ACC112 (cell line): ENCODE measurements around the gene EXTL1.
A peak's percentile ranks its signal among the peaks of the same experiment; 100 is the strongest.

Experiments
- H2AFZ ChIP-seq: fragments of 200-600 bp; sonication (generic); one replicate; pipeline ENCODE4 v1.6.0; 2017; ENCODE audit warnings: antibody characterized with exemption, low read length; ENCODE audit not compliant: unreplicated experiment
- H3K27ac ChIP-seq: fragments of 200-600 bp; sonication (generic); 2 replicates; pipeline ENCODE4 v1.5.1; 2014; ENCODE audit warnings: low read depth, mild to moderate bottlenecking, antibody characterized with exemption, low read length, moderate library complexity
- H3K27me3 ChIP-seq: fragments of 200-600 bp; sonication (generic); 2 replicates; pipeline ENCODE4 v1.6.1; 2014; ENCODE audit warnings: mild to moderate bottlenecking, antibody characterized with exemption, low read length, moderate library complexity, mixed read lengths; ENCODE audit not compliant: insufficient read depth
- H3K36me3 ChIP-seq: fragments of 200-600 bp; sonication (generic); 2 replicates; pipeline ENCODE4 v1.6.1; 2016; ENCODE audit warnings: mild to moderate bottlenecking, antibody characterized with exemption, low read length, moderate library complexity, mixed read lengths; ENCODE audit not compliant: insufficient read depth
- H3K4me1 ChIP-seq: fragments of 200-600 bp; sonication (generic); one replicate; pipeline ENCODE4 v1.6.1; 2016; ENCODE audit warnings: low read length, mixed read lengths; ENCODE audit not compliant: insufficient read depth, unreplicated experiment, control insufficient read depth
- H3K4me3 ChIP-seq: fragments of 200-600 bp; sonication (generic); 2 replicates; pipeline ENCODE4 v1.5.1; 2014; ENCODE audit warnings: mild to moderate bottlenecking, low read depth, low read length
- H3K79me2 ChIP-seq: fragments of 200-600 bp; sonication (generic); one replicate; pipeline ENCODE4 v1.6.0; 2016; ENCODE audit warnings: low read length; ENCODE audit not compliant: control insufficient read depth, unreplicated experiment, insufficient read depth

EXTL1 gene

GRCh38 chr1:26034504-26035202 lies 13.1 kb downstream of the EXTL1 start:
- Histone ChIP-seq H3K27me3 (no peaks in the 10 kb centered on the region), H2AFZ (peak overlapping the region; percentile 97), H3K4me3 (peak overlapping the region; percentile 81), H3K79me2 (no peaks in the 10 kb centered on the region), H3K36me3 (no peaks in the 10 kb centered on the region), H3K27ac (no peak overlapping the region), H3K4me1 (peaks cover 9% of the 10 kb centered on the region)

- H3K4me1 ChIP-seq, result peaks cover 9% of the 10 kb centered on the region
- H3K4me3 ChIP-seq, result peak overlapping the region; percentile 81
- H3K36me3 ChIP-seq, result no peaks in the 10 kb centered on the region
- H3K27ac ChIP-seq, result no peak overlapping the region
- no peaks in the 10 kb centered on the region for H3K79me2 ChIP-seq
- peak overlapping the region; percentile 97 for H2AFZ ChIP-seq
- H3K27me3 ChIP-seq, result no peaks in the 10 kb centered on the region
Observed at GRCh38 chr1:26035203-26035958, 13.8 kb downstream of the EXTL1 start.

- Histone ChIP-seq H3K36me3 (no peaks in the 10 kb centered on the region), H3K27me3 (no peaks in the 10 kb centered on the region), H3K4me3 (peak overlapping the region; percentile 81), H2AFZ (peak overlapping the region; percentile 97), H3K27ac (peak overlapping the region; percentile 5; the same call in 1 of the 2 replicates), H3K4me1 (peaks cover 9% of the 10 kb centered on the region), H3K79me2 (no peaks in the 10 kb centered on the region)
Observed at GRCh38 chr1:26035959-26036755, 14.6 kb downstream of the EXTL1 start.

GRCh38 chr1:26036756-26037281 lies 15.2 kb downstream of the EXTL1 start:
- Histone ChIP-seq H3K27me3 (no peaks in the 10 kb centered on the region), H3K4me3 (peak overlapping the region; percentile 81; the same call in 1 of the 2 replicates), H3K4me1 (peaks cover 9% of the 10 kb centered on the region), H2AFZ (no peak overlapping the region), H3K27ac (no peak overlapping the region), H3K79me2 (no peaks in the 10 kb centered on the region), H3K36me3 (no peaks in the 10 kb centered on the region)

- peaks cover 6% of the 10 kb centered on the region; the same call in 1 of the 2 replicates for H3K27me3 ChIP-seq
- H2AFZ ChIP-seq, result no peak overlapping the region
- no peak overlapping the region for H3K27ac ChIP-seq
- H3K4me1 ChIP-seq, result peaks cover 9% of the 10 kb centered on the region
- H3K36me3 ChIP-seq, result no peaks in the 10 kb centered on the region
- H3K4me3 ChIP-seq, result no peak overlapping the region
- H3K79me2 ChIP-seq, result no peaks in the 10 kb centered on the region
Observed at GRCh38 chr1:26037904-26038303, 16.3 kb downstream of the EXTL1 start.

GRCh38 chr1:26038477-26038876 lies 16.9 kb downstream of the EXTL1 start:
- no peak overlapping the region for H2AFZ ChIP-seq

GRCh38 chr1:26038904-26039303 lies 17.3 kb downstream of the EXTL1 start:
- Histone ChIP-seq H3K27ac (no peak overlapping the region), H2AFZ (no peak overlapping the region), H3K27me3 (peaks cover 6% of the 10 kb centered on the region), H3K79me2 (no peaks in the 10 kb centered on the region), H3K4me3 (no peak overlapping the region), H3K4me1 (peaks cover 9% of the 10 kb centered on the region), H3K36me3 (no peaks in the 10 kb centered on the region)

More at GRCh38 chr1:26038477-26038876, 16.9 kb downstream of the EXTL1 start:
- H3K4me1 ChIP-seq, result peaks cover 9% of the 10 kb centered on the region
- H3K27me3 ChIP-seq, result peaks cover 6% of the 10 kb centered on the region
- H3K79me2 ChIP-seq, result no peaks in the 10 kb centered on the region
- H3K27ac ChIP-seq, result no peak overlapping the region
- H3K4me3 ChIP-seq, result no peak overlapping the region
- H3K36me3 ChIP-seq, result no peaks in the 10 kb centered on the region

- H3K4me1 ChIP-seq, result peaks cover 6% of the 10 kb centered on the region
- peaks cover 29% of the 10 kb centered on the region for H3K27me3 ChIP-seq
- no peak overlapping the region for H2AFZ ChIP-seq
Observed at GRCh38 chr1:26041401-26041800, 19.8 kb downstream of the EXTL1 start.

GRCh38 chr1:26041978-26042377 lies 20.4 kb downstream of the EXTL1 start:
- no peaks in the 10 kb centered on the region for H3K36me3 ChIP-seq
- H3K27me3 ChIP-seq, result peaks cover 35% of the 10 kb centered on the region
- no peak overlapping the region for H3K4me3 ChIP-seq
- H3K4me1 ChIP-seq, result no peaks in the 10 kb centered on the region
- H3K79me2 ChIP-seq, result no peaks in the 10 kb centered on the region
- no peak overlapping the region for H2AFZ ChIP-seq
- H3K27ac ChIP-seq, result no peak overlapping the region

More at GRCh38 chr1:26041401-26041800, 19.8 kb downstream of the EXTL1 start:
- H3K36me3 ChIP-seq, result no peaks in the 10 kb centered on the region
- no peak overlapping the region for H3K27ac ChIP-seq
- no peak overlapping the region for H3K4me3 ChIP-seq
- no peaks in the 10 kb centered on the region for H3K79me2 ChIP-seq

GRCh38 chr1:26043765-26044164 lies 22.2 kb downstream of the EXTL1 start:
- Histone ChIP-seq H2AFZ (no peak overlapping the region), H3K4me1 (no peaks in the 10 kb centered on the region), H3K27me3 (peaks cover 53% of the 10 kb centered on the region), H3K4me3 (no peak overlapping the region), H3K27ac (no peak overlapping the region), H3K36me3 (no peaks in the 10 kb centered on the region), H3K79me2 (no peaks in the 10 kb centered on the region)
